ENCODE results near the gene GCN1. TPM values are rescaled to one million over a fixed set of nuclear protein-coding genes. Genes with fewer than 3 reads are reported as not detected.

The GCN1 gene
- total RNA-seq, 2 experiments from 2014 or later, result 217 to 343 TPM

GRCh38 chr12:120098756-120099470, 95.6 kb downstream of the GCN1 start:
- ChIA-PET POLR2A (no interaction called here), CTCF (ENCODE audit: unreplicated experiment) (no interaction called here)
- Histone ChIP-seq H3K9me2 (ENCODE audit: insufficient read depth, low read length) (no peaks in the 10 kb centered on the region), H3K4me2 (ENCODE audit: low read length) (no peak overlapping the region), H3K79me2 (ENCODE audit: insufficient read depth, low read depth, low read length) (no peaks in the 10 kb centered on the region), H3K36me3 (ENCODE audit: insufficient read depth, low read length) (peaks cover 94% of the 10 kb centered on the region), H2AFZ (ENCODE audit: low read length) (no peak overlapping the region), H3K9me3 (ENCODE audit: low read length) (no peaks in the 10 kb centered on the region), H3K4me1 (ENCODE audit: insufficient read depth, low read length, poor library complexity, severe bottlenecking) (no peaks in the 10 kb centered on the region), H4K20me1 (ENCODE audit: insufficient read depth, low read length) (peaks cover 7% of the 10 kb centered on the region; the same call in 1 of the 2 replicates), H3K27ac (ENCODE audit: low read depth, low read length, poor library complexity, severe bottlenecking) (no peak overlapping the region), H3K4me3 (ENCODE audit: low read depth, low read length, poor library complexity, severe bottlenecking) (no peak overlapping the region)
- no peak for DNase-seq (ENCODE audit: low spot score)
- BruUV-seq (replicated peaks), result no TSS peak
- TF ChIP-seq EZH2phosphoT487 (IDR thresholded peaks at IDR 0.05; ENCODE audit: borderline replicate concordance, low read depth, low read length) (no peak), CTCF (conservative IDR thresholded peaks at IDR 0.05; ENCODE audit: low read length) (no peak)
- intact Hi-C loops (cut with micrococcal nuclease; ENCODE audit: unreplicated experiment), result no loop called here

- no peak overlapping the region for H3K4me3 ChIP-seq (ENCODE audit: low read depth, low read length, poor library complexity, severe bottlenecking)
- ChIA-PET POLR2A (no interaction called here), CTCF (ENCODE audit: unreplicated experiment) (no interaction called here)
- peaks cover 90% of the 10 kb centered on the region for H3K36me3 ChIP-seq (ENCODE audit: insufficient read depth, low read length)
- H3K4me2 ChIP-seq (ENCODE audit: low read length), result no peak overlapping the region
- no peaks in the 10 kb centered on the region for H3K9me2 ChIP-seq (ENCODE audit: insufficient read depth, low read length)
- H4K20me1 ChIP-seq (ENCODE audit: insufficient read depth, low read length), result 0 out of 2 replicates have a peak, but pooled peaks cover 1% of the 10 kb centered on the region
- H3K4me1 ChIP-seq (ENCODE audit: insufficient read depth, low read length, poor library complexity, severe bottlenecking), result no peaks in the 10 kb centered on the region
- intact Hi-C loops (cut with micrococcal nuclease; ENCODE audit: unreplicated experiment), result no loop called here
- H3K27ac ChIP-seq (ENCODE audit: low read depth, low read length, poor library complexity, severe bottlenecking), result no peak overlapping the region
- H3K9me3 ChIP-seq (ENCODE audit: low read length), result no peaks in the 10 kb centered on the region
- H2AFZ ChIP-seq (ENCODE audit: low read length), result no peak overlapping the region
- BruUV-seq (replicated peaks), result no TSS peak
- no peak for DNase-seq (ENCODE audit: low spot score)
- no peaks in the 10 kb centered on the region for H3K79me2 ChIP-seq (ENCODE audit: insufficient read depth, low read depth, low read length)
- no peak for TF ChIP-seq CTCF (conservative IDR thresholded peaks at IDR 0.05; ENCODE audit: low read length)
- no peak for TF ChIP-seq EZH2phosphoT487 (IDR thresholded peaks at IDR 0.05; ENCODE audit: borderline replicate concordance, low read depth, low read length)
Measured at GRCh38 chr12:120096671-120097202, 97.8 kb downstream of the GCN1 start.

- no peak overlapping the region for H3K27ac ChIP-seq (ENCODE audit: low read depth, low read length, poor library complexity, severe bottlenecking)
- no peaks in the 10 kb centered on the region for H3K4me1 ChIP-seq (ENCODE audit: insufficient read depth, low read length, poor library complexity, severe bottlenecking)
- H2AFZ ChIP-seq (ENCODE audit: low read length), result no peak overlapping the region
- no peaks in the 10 kb centered on the region for H3K9me3 ChIP-seq (ENCODE audit: low read length)
- intact Hi-C loops (cut with micrococcal nuclease; ENCODE audit: unreplicated experiment), result no loop called here
- H3K4me2 ChIP-seq (ENCODE audit: low read length), result no peak overlapping the region
- peaks cover 83% of the 10 kb centered on the region for H3K36me3 ChIP-seq (ENCODE audit: insufficient read depth, low read length)
- no peak overlapping the region for H3K4me3 ChIP-seq (ENCODE audit: low read depth, low read length, poor library complexity, severe bottlenecking)
- TSS peak; percentile 82 for BruUV-seq (replicated peaks)
- ChIA-PET CTCF (ENCODE audit: unreplicated experiment) (no interaction called here), POLR2A (interaction anchor here (0.5 kb wide), 1 partner anchor 72 kb away, joined by 4 read pairs; no protein-coding TSS in a partner anchor)
- H4K20me1 ChIP-seq (ENCODE audit: insufficient read depth, low read length), result no peaks in the 10 kb centered on the region
- no peak for DNase-seq (ENCODE audit: low spot score)
- TF ChIP-seq EZH2phosphoT487 (IDR thresholded peaks at IDR 0.05; ENCODE audit: borderline replicate concordance, low read depth, low read length) (no peak), CTCF (conservative IDR thresholded peaks at IDR 0.05; ENCODE audit: low read length) (no peak)
- H3K79me2 ChIP-seq (ENCODE audit: insufficient read depth, low read depth, low read length), result no peaks in the 10 kb centered on the region
- no peaks in the 10 kb centered on the region for H3K9me2 ChIP-seq (ENCODE audit: insufficient read depth, low read length)
Measured at GRCh38 chr12:120095736-120096135, 98.8 kb downstream of the GCN1 start.

Measured in OCI-LY7 (cell line).